HepG2 (cell line): ENCODE data around the gene MED12L. TPM values are rescaled to one million over a fixed set of nuclear protein-coding genes. Genes with fewer than 3 reads are reported as not detected.
"Not testable (repeated sequence)": the region's sequence is repeated elsewhere in the genome, so short reads cannot be mapped to it uniquely, and the experiment has no call there.

Source experiments
- ATAC-seq: fragments of 200-7000 bp; cut with Tn5 transposase; 3 replicates; pipeline ENCODE4 v1.9.1; 2020; ENCODE audit warnings: mild to moderate bottlenecking, moderate library complexity
- BruUV-seq: library from RNA; stranded (reverse); fragments of 400-500 nt; replicated peaks from 2 replicates; lab custom pipeline; 2021; lab: Mats Ljungman, UMichigan
- CTCF ChIA-PET: fragments of 300-600 bp; formaldehyde crosslinking; extraction: SDS; loops from one replicate; lab custom pipeline; 2021; ENCODE audit warnings: low total read pairs, inconsistent platforms, low intra/inter-chr PET ratio; lab: Yijun Ruan, JAX
- POLR2A ChIA-PET: fragments of 350-600 bp; sonication (Branson Sonifier 250); formaldehyde crosslinking; loops from one replicate; lab custom pipeline; 2020; ENCODE audit warnings: antibody characterized with exemption, inconsistent platforms; lab: Yijun Ruan, JAX
- DNase-seq: peaks from one replicate; pipeline ENCODE4 v3.0.0-alpha.2; 2015; ENCODE audit warnings: low spot score
- FAIRE-seq: peaks from 3 replicates; lab custom pipeline; 2011; peaks lifted over from hg19 to GRCh38; lab: Jason Lieb, UNC
- H2AFZ ChIP-seq: one replicate; pipeline ENCODE4 v1.6.1; 2011; ENCODE audit warnings: low read length, inconsistent platforms
- H3K27ac ChIP-seq: fragments of 300-600 bp; 3 replicates; pipeline ENCODE4 v1.8.0; 2011; ENCODE audit warnings: mixed run types, mild to moderate bottlenecking, mixed read lengths, low read length, inconsistent platforms; ENCODE audit not compliant: insufficient read depth; ENCODE audit errors: extremely low read length
- H3K27me3 ChIP-seq, 2 experiments: fragments of 200-600 bp in 1 of 2; 2 replicates in 1 of 2; 3 replicates in 1 of 2; pipeline versions ENCODE4 v1.6.0 to v1.8.0; 2011; ENCODE audit warnings: low read length in 2 of 2, mild to moderate bottlenecking in 2 of 2, moderate library complexity in 2 of 2, inconsistent platforms in 1 of 2; ENCODE audit not compliant: insufficient read depth in 2 of 2, control insufficient read depth in 1 of 2
- H3K36me3 ChIP-seq, 2 experiments: fragments of 200-600 bp in 1 of 2; replicated peaks in 1 of 2; 2 replicates in 1 of 2; 3 replicates in 1 of 2; pipeline versions ENCODE4 v1.5.1 to v1.8.0; 2011; ENCODE audit warnings: low read length in 2 of 2, inconsistent platforms in 1 of 2; ENCODE audit not compliant: insufficient read depth in 2 of 2, control insufficient read depth in 1 of 2
- H3K4me1 ChIP-seq: 2 replicates; pipeline ENCODE4 v1.5.1; 2012; ENCODE audit warnings: low read length, inconsistent platforms; ENCODE audit not compliant: insufficient read depth
- H3K4me2 ChIP-seq: 2 replicates; pipeline ENCODE4 v1.6.0; 2011; ENCODE audit warnings: low read depth, low read length, inconsistent platforms
- H3K4me3 ChIP-seq, 3 experiments: fragments of 200-600 bp in 1 of 3; sonication (generic), shearing (Covaris generic) in 1 of 3; replicated peaks in 1 of 3; 2 replicates each; pipeline ENCODE4 v1.5.1; 2011 to 2016; ENCODE audit warnings: low read length in 3 of 3, inconsistent platforms in 2 of 3, low read depth in 2 of 3, mild to moderate bottlenecking in 2 of 3, control low read depth in 1 of 3, mixed read lengths in 1 of 3; ENCODE audit not compliant: insufficient read depth in 1 of 3
- H3K79me2 ChIP-seq: one replicate; pipeline ENCODE4 v1.6.1; 2011; ENCODE audit warnings: low read length, inconsistent platforms; ENCODE audit not compliant: insufficient read depth
- H3K9ac ChIP-seq: 2 replicates; pipeline ENCODE4 v1.6.0; 2011; ENCODE audit warnings: mild to moderate bottlenecking, low read depth, low read length, inconsistent platforms; ENCODE audit not compliant: insufficient read depth
- H3K9me3 ChIP-seq: 2 replicates; pipeline ENCODE4 v1.5.1; 2012; ENCODE audit warnings: mild to moderate bottlenecking, low read length
- H4K20me1 ChIP-seq: 2 replicates; pipeline ENCODE4 v1.6.0; 2011; ENCODE audit warnings: inconsistent platforms, mild to moderate bottlenecking, low read length, moderate library complexity; ENCODE audit not compliant: insufficient read depth
- CAMTA2 ChIP-seq: sonication (generic); formaldehyde crosslinking; IDR thresholded peaks from 2 replicates; pipeline ENCODE4 v1.4.0; 2020; ENCODE audit warnings: mild to moderate bottlenecking, missing genetic modification reagents, borderline replicate concordance
- CCAR2 ChIP-seq: fragments of 200-400 bp; formaldehyde crosslinking; optimal IDR thresholded peaks from 2 replicates; pipeline ENCODE3; 2018; ENCODE audit warnings: low read depth, mild to moderate bottlenecking, low read length, moderate library complexity
- HNRNPK ChIP-seq: fragments of 200-400 bp; formaldehyde crosslinking; IDR thresholded peaks from 2 replicates; pipeline ENCODE4 v1.6.1; 2018; ENCODE audit warnings: low read length, low read depth, moderate library complexity, mild to moderate bottlenecking; ENCODE audit not compliant: poor library complexity, severe bottlenecking
- PAXIP1 ChIP-seq: sonication (generic); formaldehyde crosslinking; conservative IDR thresholded peaks from 2 replicates; pipeline ENCODE4 v1.4.0; 2020; ENCODE audit warnings: mild to moderate bottlenecking, missing genetic modification reagents, moderate library complexity
- PCBP1 ChIP-seq: fragments of 200-400 bp; formaldehyde crosslinking; IDR thresholded peaks from 2 replicates; pipeline ENCODE4 v1.6.1; 2017; ENCODE audit warnings: mild to moderate bottlenecking, low read depth, low read length, borderline replicate concordance
- ZNF709 ChIP-seq: sonication (generic); formaldehyde crosslinking; IDR thresholded peaks from 2 replicates; pipeline ENCODE4 v1.5.0; 2020; ENCODE audit warnings: mild to moderate bottlenecking, missing genetic modification reagents
- WGBS: methylation state at CpG from one replicate; pipeline ENCODE4 v1.1.6; 2017; ENCODE audit warnings: low lambda C conversion rate; 5-methylcytosine and 5-hydroxymethylcytosine counted together
- in situ Hi-C: cut with HindIII; loops from 2 replicates; pipeline ENCODE4 v1.10.0; 2017; ENCODE audit warnings: low pct_unique_long_range_greater_than_20kb; ENCODE audit not compliant: extremely low pct_ligation_motif_present
- intact Hi-C: fragments of 100-400 bp; cut with micrococcal nuclease; formaldehyde crosslinking; loops from one replicate; pipeline ENCODE4 v1.10.0; 2022; ENCODE audit not compliant: unreplicated experiment
- polyA plus RNA-seq, 8 experiments: library from polyadenylated mRNA; depleted of rRNA in 3 of 8; stranded (reverse) in 7 of 8; unstranded in 1 of 8; fragments of >200 nt; fragmentation: Illumina TruSeq in 4 of 8; extraction: Trizol in 4 of 8; gene quantifications; 2 replicates each; pipeline versions ENCODE4 v1.2.1 to v1.2.3, GENCODE V29; 2011 to 2016; ENCODE audit warnings: low read depth in 4 of 8, missing spikeins in 1 of 8, mixed read lengths in 1 of 8; ENCODE audit not compliant: insufficient read depth in 1 of 8
- total RNA-seq, 5 experiments: library from RNA; depleted of rRNA; stranded (reverse); fragments of >200 nt; fragmentation: Illumina TruSeq; extraction: Trizol; gene quantifications; 2 replicates each; pipeline ENCODE4 v1.2.3, GENCODE V29; 2016; ENCODE audit warnings: low read depth in 1 of 5

Gene MED12L
- total and polyA plus RNA-seq, 2 of the 13 experiments (the other 11 are each of a cell fraction or from before 2014, with no cell fraction given): 0.07 to 0.64 TPM

- TF ChIP-seq PAXIP1 (CRISPR knock-in tag) (no peak), CCAR2 (no peak), CAMTA2 (CRISPR knock-in tag) (no peak), ZNF709 (CRISPR knock-in tag) (no peak)
These were observed 8.8 kb upstream of the MED12L start (continued) for GRCh38 chr3:151076626-151077025.

GRCh38 chr3:151081082-151081481 is 4.4 kb upstream of the MED12L start:
- ATAC-seq, BruUV-seq, H3K9ac ChIP-seq, H3K36me3 ChIP-seq, H3K79me2 ChIP-seq, CTCF ChIA-PET, in situ Hi-C loops, H3K9me3 ChIP-seq, H3K4me1 ChIP-seq, DNase-seq, H3K4me2 ChIP-seq, H4K20me1 ChIP-seq, FAIRE-seq, H3K4me3 ChIP-seq, H3K27ac ChIP-seq, POLR2A ChIA-PET, H2AFZ ChIP-seq: not testable (repeated sequence)
- intact Hi-C loops: loop anchor here (10.0 kb wide), 1 partner anchor 156 kb away; no protein-coding TSS in a partner anchor
- TF ChIP-seq PCBP1 (peak; percentile 76; the same call in 1 of the 2 replicates), HNRNPK (peak; percentile 95)
- peaks cover 4 to 16% of the 10 kb centered on the region in 2 experiments; a peak in 2 of 5 replicates for H3K27me3 ChIP-seq
- 0% methylated on average over 1 of the region's 1 CpG for WGBS
